ENCODE measurements around the gene CACNA1H.

- TF ChIP-seq EZH2phosphoT487 (IDR thresholded peaks at IDR 0.05) (no peak), CTCF (IDR thresholded peaks at IDR 0.05) (no peak), EZH2 (IDR thresholded peaks at IDR 0.05) (no peak)
These were observed 11.2 kb upstream of the CACNA1H start for GRCh38 chr16:1141716-1142115.
